ENCODE data around the gene STXBP5. TPM values are rescaled to one million over a fixed set of nuclear protein-coding genes. Genes with fewer than 3 reads are reported as not detected.

The STXBP5 gene
- total RNA-seq, 4 donors from 2014 or later: 25.6 to 40.0 (median 30.4) TPM

- TF ChIP-seq CTCF (IDR thresholded peaks at IDR 0.05) (no peak), POLR2A (IDR thresholded peaks at IDR 0.05) (no peak)
- Histone ChIP-seq H3K27me3 (no peaks in the 10 kb centered on the region), H3K4me3 (no peak overlapping the region), H3K4me1 (no peaks in the 10 kb centered on the region), H3K9me3 (no peaks in the 10 kb centered on the region), H3K36me3 (no peaks in the 10 kb centered on the region), H3K27ac (no peak overlapping the region)
- intact Hi-C loops (cut with DNase I): no loop called here
- no peak for DNase-seq
Observed at GRCh38 chr6:147164761-147165160, 39.5 kb upstream of the STXBP5 start.

- intact Hi-C loops (cut with DNase I): no loop called here
Observed at GRCh38 chr6:147166360-147166944, 37.8 kb upstream of the STXBP5 start.

GRCh38 chr6:147166992-147167391, 37.2 kb upstream of the STXBP5 start:
- DNase-seq: no peak
- 67 to 76% methylated on average over 1 of the region's 1 CpG for WGBS, 2 donors
- Histone ChIP-seq H3K4me1 (no peaks in the 10 kb centered on the region), H3K27ac (no peak overlapping the region), H3K36me3 (no peaks in the 10 kb centered on the region), H3K9me3 (no peaks in the 10 kb centered on the region), H3K4me3 (no peak overlapping the region), H3K27me3 (no peaks in the 10 kb centered on the region)
- intact Hi-C loops (cut with DNase I): no loop called here
- TF ChIP-seq CTCF (IDR thresholded peaks at IDR 0.05) (no peak), POLR2A (IDR thresholded peaks at IDR 0.05) (no peak)

More at GRCh38 chr6:147166360-147166944, 37.8 kb upstream of the STXBP5 start:
- Histone ChIP-seq H3K27ac (no peak overlapping the region), H3K9me3 (no peaks in the 10 kb centered on the region), H3K36me3 (no peaks in the 10 kb centered on the region), H3K4me1 (no peaks in the 10 kb centered on the region), H3K4me3 (no peak overlapping the region), H3K27me3 (no peaks in the 10 kb centered on the region)
- 52 to 66% methylated on average over 2 of the region's 2 CpGs for WGBS, 2 donors
- no peak for DNase-seq
- no peak for TF ChIP-seq POLR2A (IDR thresholded peaks at IDR 0.05)
- no peak for TF ChIP-seq CTCF (IDR thresholded peaks at IDR 0.05)

GRCh38 chr6:147167576-147168461, 36.4 kb upstream of the STXBP5 start:
- 77 to 85% methylated on average over 4 of the region's 4 CpGs for WGBS, 2 donors
- DNase-seq: no peak
- intact Hi-C loops (cut with DNase I): no loop called here
- Histone ChIP-seq H3K27me3 (no peaks in the 10 kb centered on the region), H3K4me1 (no peaks in the 10 kb centered on the region), H3K4me3 (no peak overlapping the region), H3K36me3 (no peaks in the 10 kb centered on the region), H3K27ac (no peak overlapping the region), H3K9me3 (no peaks in the 10 kb centered on the region)
- no peak for TF ChIP-seq CTCF (IDR thresholded peaks at IDR 0.05)
- TF ChIP-seq POLR2A (IDR thresholded peaks at IDR 0.05): no peak

- TF ChIP-seq CTCF (IDR thresholded peaks at IDR 0.05): no peak
- TF ChIP-seq POLR2A (IDR thresholded peaks at IDR 0.05): no peak
- Histone ChIP-seq H3K27ac (no peak overlapping the region), H3K27me3 (no peaks in the 10 kb centered on the region), H3K9me3 (no peaks in the 10 kb centered on the region), H3K36me3 (no peaks in the 10 kb centered on the region), H3K4me3 (no peak overlapping the region), H3K4me1 (no peaks in the 10 kb centered on the region)
- no peak for DNase-seq
- intact Hi-C loops (cut with DNase I): no loop called here
- 93 to 97% methylated on average over 1 of the region's 1 CpG for WGBS, 2 donors
Observed at GRCh38 chr6:147169529-147169928, 34.7 kb upstream of the STXBP5 start.

Data from esophagus squamous epithelium (tissue), 5 donors.